ENCODE data around the gene KMT2C.

Gene KMT2C

DNA sequence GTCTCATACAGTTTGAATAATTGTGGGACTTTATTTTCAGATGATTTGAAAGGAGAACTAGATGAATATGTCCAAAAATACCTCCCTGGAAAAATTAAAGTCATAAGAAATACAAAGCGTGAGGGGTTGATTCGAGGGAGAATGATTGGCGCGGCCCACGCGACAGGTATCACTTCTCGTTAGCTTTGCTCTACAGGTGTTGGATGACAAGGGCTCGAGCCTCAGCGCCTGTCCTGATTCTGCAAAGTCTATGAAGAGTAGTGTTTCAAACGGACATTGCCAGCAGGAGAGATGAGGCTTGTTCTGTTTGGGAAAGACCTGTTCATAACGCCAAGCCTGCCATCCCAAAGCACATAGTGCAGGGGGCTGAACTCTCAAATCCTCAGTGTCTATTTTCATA lies 330.6 kb downstream of the KMT2C start:
- no peak for DNase-seq (ENCODE audit: low spot score)

DNA sequence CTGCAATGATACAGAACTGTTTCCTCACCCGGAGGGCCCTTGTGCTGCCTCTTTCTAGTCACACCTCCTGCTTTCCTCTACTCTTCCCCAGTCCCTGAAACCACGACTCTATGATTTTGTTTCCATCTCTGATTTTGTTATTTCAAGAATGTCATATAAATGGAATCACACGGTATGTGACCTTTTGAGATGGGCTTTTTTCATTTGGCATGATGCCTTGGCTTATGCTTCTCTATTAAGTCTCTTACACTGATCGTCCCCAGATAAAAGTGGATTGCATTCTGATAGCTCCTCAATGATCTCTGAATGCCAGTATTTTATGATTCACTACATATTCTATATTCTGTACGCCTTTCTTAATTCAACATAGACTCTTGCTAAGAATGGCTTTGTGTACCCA lies 332.1 kb downstream of the KMT2C start:
- DNase-seq (ENCODE audit: low spot score): no peak

DNA sequence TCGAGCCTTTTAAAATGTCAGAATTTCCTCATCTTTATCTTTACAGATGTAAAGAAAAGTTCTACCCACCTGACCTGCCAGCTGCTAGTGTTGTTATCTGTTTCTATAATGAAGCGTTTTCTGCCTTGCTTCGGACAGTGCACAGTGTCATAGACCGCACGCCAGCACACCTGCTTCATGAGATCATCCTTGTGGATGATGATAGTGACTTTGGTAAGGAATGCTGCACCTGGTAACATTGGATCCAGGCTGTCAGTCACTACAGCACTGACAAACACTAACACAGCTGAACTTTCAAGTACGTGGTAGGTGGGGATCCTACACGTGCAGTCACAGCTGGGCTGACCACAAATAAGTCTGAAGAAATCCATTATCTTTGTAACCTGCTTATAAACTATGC lies 332.7 kb downstream of the KMT2C start:
- no peak for DNase-seq (ENCODE audit: low spot score)

DNA sequence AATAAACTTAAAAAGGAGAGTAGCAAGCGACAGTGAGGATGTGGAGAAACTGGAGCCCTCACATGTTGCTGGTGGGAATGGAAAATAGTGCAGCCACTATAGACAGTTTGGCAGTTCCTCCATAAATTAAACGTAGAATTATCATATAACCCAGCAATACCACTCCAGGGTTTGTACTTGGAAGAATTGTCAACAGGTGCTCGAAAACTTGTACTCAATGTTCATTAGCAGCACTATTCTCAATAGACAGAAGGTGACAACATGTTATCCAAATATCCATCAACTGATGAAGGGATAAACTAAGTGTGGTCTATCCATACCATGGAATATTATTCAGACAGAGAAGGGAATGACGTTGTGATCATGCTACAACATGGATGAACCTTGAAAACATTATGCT lies 338.5 kb downstream of the KMT2C start:
- no peak for DNase-seq (ENCODE audit: low spot score)

DNA sequence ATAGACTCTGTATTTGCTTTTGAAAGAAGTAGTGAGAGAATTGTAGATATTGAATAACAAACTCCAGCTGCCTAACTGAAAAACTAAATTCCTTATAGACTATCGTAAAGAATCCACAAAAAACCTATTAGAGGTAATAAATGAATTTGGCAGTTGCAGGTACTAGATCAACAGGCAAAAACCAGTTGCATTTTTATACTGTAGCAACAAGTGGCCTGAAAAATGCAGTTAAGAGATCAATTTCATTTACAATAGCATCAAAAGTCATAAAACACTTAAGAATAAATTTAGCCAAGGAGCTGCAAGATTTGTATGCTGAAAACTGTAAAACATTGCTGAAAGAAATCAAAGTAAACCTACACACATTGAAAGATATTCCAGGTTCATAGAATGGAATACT lies 340.0 kb downstream of the KMT2C start:
- no peak for DNase-seq (ENCODE audit: low spot score)

DNA sequence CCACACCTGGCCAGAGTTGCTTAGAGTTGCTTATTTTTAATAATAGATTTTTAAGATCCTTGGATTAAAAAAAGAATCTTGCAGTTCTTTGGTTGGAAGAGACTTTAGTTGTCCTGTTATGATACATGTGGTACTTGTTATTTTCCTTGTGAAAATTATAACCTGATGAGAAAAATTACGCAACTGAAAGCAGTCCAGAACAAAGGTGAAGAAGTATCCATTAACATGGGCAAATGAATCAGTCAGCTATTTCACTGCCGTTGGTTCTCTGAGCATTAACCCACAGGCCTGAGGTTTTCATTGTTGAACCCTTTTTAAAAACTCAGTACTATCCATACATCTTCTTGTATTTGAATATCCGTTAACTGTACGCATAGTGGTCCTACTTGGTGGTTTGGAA lies 342.1 kb downstream of the KMT2C start:
- DNase-seq (ENCODE audit: low spot score): no peak

DNA sequence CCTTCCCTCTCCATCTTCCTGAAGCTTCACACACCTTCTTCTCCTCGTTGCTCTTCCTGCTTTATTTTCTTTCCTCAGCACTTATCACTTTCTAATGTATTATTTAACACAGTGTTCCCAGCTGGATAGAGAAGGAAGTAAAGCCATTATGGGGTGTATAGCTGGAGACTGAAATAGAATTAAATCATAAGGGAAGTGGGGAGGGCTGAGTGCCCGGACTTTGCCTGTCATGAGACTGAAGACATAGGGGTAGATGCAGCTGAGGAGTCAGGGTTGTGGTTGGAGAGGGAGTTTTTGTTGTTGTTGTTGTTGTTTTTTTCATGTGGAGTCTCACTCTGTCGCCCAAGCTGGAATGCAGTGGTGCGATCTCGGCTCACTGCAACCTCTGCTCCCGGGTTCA lies 345.1 kb downstream of the KMT2C start:
- DNase-seq (ENCODE audit: low spot score): no peak

DNA sequence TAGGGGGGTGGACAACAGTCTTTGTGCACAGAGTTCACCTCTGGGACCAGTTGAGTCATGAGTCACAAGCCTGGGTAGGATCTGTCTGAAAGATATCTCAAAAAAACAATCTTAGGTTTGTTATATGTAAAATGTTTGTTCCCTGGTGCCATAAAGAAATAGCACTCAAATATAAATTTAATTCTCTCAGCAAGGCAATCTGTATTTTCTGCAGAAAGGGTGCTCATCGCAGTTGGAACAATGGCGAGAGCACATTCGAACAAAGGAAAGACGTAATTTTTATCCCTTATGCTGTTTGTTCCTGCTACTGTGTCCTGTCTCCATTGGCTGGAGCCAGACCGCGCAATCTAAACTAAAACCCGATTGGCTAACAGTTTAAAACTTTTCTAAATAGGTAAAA lies 346.6 kb downstream of the KMT2C start:
- no peak for DNase-seq (ENCODE audit: low spot score)

DNA sequence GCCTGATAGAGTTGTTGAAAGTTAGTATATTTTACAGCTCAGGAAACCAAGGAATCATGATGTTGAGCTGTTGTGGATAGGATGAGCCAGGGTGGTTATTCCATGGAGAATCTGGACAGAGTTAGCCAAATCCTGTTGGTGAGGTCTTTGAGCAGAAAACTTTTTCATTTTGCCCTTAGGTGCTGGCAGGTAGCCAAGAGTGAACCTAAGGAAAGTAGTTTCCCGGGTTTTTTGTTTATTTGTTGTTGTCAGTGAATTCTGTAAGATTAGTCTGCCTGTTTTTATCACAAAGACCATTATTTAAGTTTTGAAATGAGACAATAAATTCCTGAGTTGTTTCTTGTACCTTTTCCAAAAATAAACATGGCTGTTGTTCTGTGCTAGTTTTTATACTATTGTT lies 349.3 kb downstream of the KMT2C start:
- no peak for DNase-seq (ENCODE audit: low spot score)

DNA sequence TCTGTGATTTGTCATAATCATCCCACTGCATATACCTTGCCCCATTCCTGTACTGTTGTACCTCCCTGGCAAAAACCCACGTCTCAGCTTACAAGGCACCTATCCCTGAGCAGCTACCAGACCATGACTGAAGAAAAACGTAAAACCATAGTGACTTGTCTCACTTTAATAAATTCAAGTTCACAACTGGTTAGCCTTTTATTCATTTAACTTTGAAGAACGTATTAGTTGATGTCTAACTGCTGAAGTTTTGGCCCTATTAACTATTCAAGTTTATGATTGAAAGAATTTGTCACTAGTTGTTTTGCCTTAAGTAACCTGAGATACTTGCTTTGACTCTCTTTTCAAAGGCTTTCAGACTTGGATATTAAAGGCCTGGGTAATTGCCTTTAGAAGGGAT lies 350.7 kb downstream of the KMT2C start:
- DNase-seq (ENCODE audit: low spot score): no peak
